Nephron (organoid): ENCODE results near the gene IFT43.

Source experiments
- H3K27ac Mint-ChIP-seq, 3 experiments: 2 replicates each; pipeline ENCODE4 v1.8.0; 2020; ENCODE audit warnings: mixed read lengths in 3 of 3, mild to moderate bottlenecking in 2 of 3, moderate library complexity in 1 of 3
- H3K27me3 Mint-ChIP-seq: 2 replicates; pipeline ENCODE4 v1.8.0; 2021; ENCODE audit warnings: low read depth, mild to moderate bottlenecking, moderate library complexity, mixed read lengths
- H3K36me3 Mint-ChIP-seq: 2 replicates; pipeline ENCODE4 v1.8.0; 2020; ENCODE audit warnings: low read depth, mixed read lengths
- H3K4me1 Mint-ChIP-seq: 2 replicates; pipeline ENCODE4 v1.8.0; 2020; ENCODE audit warnings: mixed read lengths
- H3K4me3 Mint-ChIP-seq, 3 experiments: 2 replicates each; pipeline ENCODE4 v1.8.0; 2020; ENCODE audit warnings: mild to moderate bottlenecking in 3 of 3, mixed read lengths in 3 of 3, moderate library complexity in 2 of 3
- H3K9me3 Mint-ChIP-seq: 2 replicates; pipeline ENCODE4 v1.8.0; 2020; ENCODE audit warnings: mixed read lengths
- TF ChIP-seq, protein P1 (sequence below), 3 experiments: fragments of 200-600 bp; sonication (generic); IDR thresholded peaks; one replicate each; pipeline ENCODE4 v1.5.0; 2021; ENCODE audit warnings: antibody characterized with exemption in 3 of 3; ENCODE audit not compliant: unreplicated experiment in 3 of 3

The IFT43 gene

GRCh38 chr14:76133103-76133502 lies 147.5 kb downstream of the IFT43 start:
- H3K27ac Mint-ChIP-seq = no peak overlapping the region
- TF ChIP-seq, protein P1, sequence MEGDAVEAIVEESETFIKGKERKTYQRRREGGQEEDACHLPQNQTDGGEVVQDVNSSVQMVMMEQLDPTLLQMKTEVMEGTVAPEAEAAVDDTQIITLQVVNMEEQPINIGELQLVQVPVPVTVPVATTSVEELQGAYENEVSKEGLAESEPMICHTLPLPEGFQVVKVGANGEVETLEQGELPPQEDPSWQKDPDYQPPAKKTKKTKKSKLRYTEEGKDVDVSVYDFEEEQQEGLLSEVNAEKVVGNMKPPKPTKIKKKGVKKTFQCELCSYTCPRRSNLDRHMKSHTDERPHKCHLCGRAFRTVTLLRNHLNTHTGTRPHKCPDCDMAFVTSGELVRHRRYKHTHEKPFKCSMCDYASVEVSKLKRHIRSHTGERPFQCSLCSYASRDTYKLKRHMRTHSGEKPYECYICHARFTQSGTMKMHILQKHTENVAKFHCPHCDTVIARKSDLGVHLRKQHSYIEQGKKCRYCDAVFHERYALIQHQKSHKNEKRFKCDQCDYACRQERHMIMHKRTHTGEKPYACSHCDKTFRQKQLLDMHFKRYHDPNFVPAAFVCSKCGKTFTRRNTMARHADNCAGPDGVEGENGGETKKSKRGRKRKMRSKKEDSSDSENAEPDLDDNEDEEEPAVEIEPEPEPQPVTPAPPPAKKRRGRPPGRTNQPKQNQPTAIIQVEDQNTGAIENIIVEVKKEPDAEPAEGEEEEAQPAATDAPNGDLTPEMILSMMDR (IDR thresholded peaks at IDR 0.05; ENCODE audit: unreplicated experiment in 3 of 3) = no peak
- H3K4me1 Mint-ChIP-seq = no peaks in the 10 kb centered on the region
- H3K9me3 Mint-ChIP-seq = no peaks in the 10 kb centered on the region
- peaks cover 88% of the 10 kb centered on the region for H3K27me3 Mint-ChIP-seq
- no peak overlapping the region for H3K4me3 Mint-ChIP-seq
- H3K36me3 Mint-ChIP-seq = no peaks in the 10 kb centered on the region
